CD8-positive, alpha-beta memory T cell (primary cell): Measurements from ENCODE around the gene FMNL2. TPM values are rescaled to one million over a fixed set of nuclear protein-coding genes. Genes with fewer than 3 reads are reported as not detected.

Experiments used
- CTCF ChIA-PET: fragments of 350-600 bp; sonication (Branson Sonifier 250); formaldehyde crosslinking; loops from one replicate; lab custom pipeline; 2021; ENCODE audit warnings: antibody characterized with exemption; lab: Charles Lee
- POLR2A ChIA-PET: fragments of 350-600 bp; sonication (Branson Sonifier 250); formaldehyde crosslinking; loops from one replicate; lab custom pipeline; 2021; ENCODE audit warnings: antibody characterized with exemption; lab: Charles Lee
- DNase-seq, 5 donors: peaks; one replicate each; pipeline versions ENCODE4 v3.0.0 to v3.0.0-alpha.2; 2020 to 2022; ENCODE audit warnings: mixed read lengths in 1 of 5
- H3K27ac ChIP-seq: one replicate; pipeline ENCODE4 v1.7.0; 2013; ENCODE audit warnings: low read depth, mild to moderate bottlenecking, low read length, moderate library complexity
- H3K27me3 ChIP-seq: 2 replicates; pipeline ENCODE4 v1.7.0; 2013; ENCODE audit warnings: low read length, mild to moderate bottlenecking; ENCODE audit not compliant: insufficient read depth, poor library complexity, severe bottlenecking
- H3K36me3 ChIP-seq: 2 replicates; pipeline ENCODE4 v1.7.0; 2013; ENCODE audit warnings: mild to moderate bottlenecking, low read length, moderate library complexity; ENCODE audit not compliant: insufficient read depth
- H3K4me1 ChIP-seq: 2 replicates; pipeline ENCODE4 v1.7.0; 2013; ENCODE audit warnings: mild to moderate bottlenecking, low read length, moderate library complexity; ENCODE audit not compliant: insufficient read depth
- H3K4me3 ChIP-seq: 2 replicates; pipeline ENCODE4 v1.7.0; 2013; ENCODE audit warnings: mild to moderate bottlenecking, low read length
- H3K9me3 ChIP-seq: 2 replicates; pipeline ENCODE4 v1.7.0; 2013; ENCODE audit warnings: mild to moderate bottlenecking, low read length
- H3K27ac Mint-ChIP-seq, 8 donors: one replicate each; pipeline ENCODE4 v1.8.0; 2020 to 2021; ENCODE audit warnings: mixed read lengths in 8 of 8, mild to moderate bottlenecking in 6 of 8, inconsistent platforms in 3 of 8, moderate library complexity in 3 of 8
- H3K27me3 Mint-ChIP-seq, 2 donors: one replicate each; pipeline ENCODE4 v1.8.0; 2020 to 2021; ENCODE audit warnings: mixed read lengths in 2 of 2, mild to moderate bottlenecking in 1 of 2, moderate library complexity in 1 of 2
- H3K36me3 Mint-ChIP-seq, 3 donors: one replicate each; pipeline ENCODE4 v1.8.0; 2020 to 2021; ENCODE audit warnings: mixed read lengths in 3 of 3, inconsistent platforms in 1 of 3, mild to moderate bottlenecking in 1 of 3
- H3K4me1 Mint-ChIP-seq, 3 donors: one replicate each; pipeline ENCODE4 v1.8.0; 2020 to 2021; ENCODE audit warnings: mixed read lengths in 3 of 3, inconsistent platforms in 1 of 3, mild to moderate bottlenecking in 1 of 3
- H3K4me3 Mint-ChIP-seq, 7 donors: one replicate each; pipeline ENCODE4 v1.8.0; 2020 to 2021; ENCODE audit warnings: mixed read lengths in 7 of 7, mild to moderate bottlenecking in 6 of 7, moderate library complexity in 4 of 7, inconsistent platforms in 2 of 7
- H3K9me3 Mint-ChIP-seq, 5 donors: one replicate each; pipeline ENCODE4 v1.8.0; 2020 to 2022; ENCODE audit warnings: mixed read lengths in 5 of 5, mild to moderate bottlenecking in 3 of 5, moderate library complexity in 2 of 5, inconsistent platforms in 1 of 5
- polyA plus RNA-seq: library from polyadenylated mRNA; unstranded; fragments of 300-500 nt; fragmentation: Illumina TruSeq; gene quantifications from one replicate; pipeline ENCODE4 v1.2.3, GENCODE V29; 2021
- total RNA-seq, 2 experiments: library from RNA; stranded (reverse); gene quantifications; one replicate each; pipeline ENCODE4 v1.2.3, GENCODE V29; 2021

FMNL2 gene
- total and polyA plus RNA-seq, 3 experiments from 2014 or later: 0.05 to 0.59 (median 0.58) TPM

DNA sequence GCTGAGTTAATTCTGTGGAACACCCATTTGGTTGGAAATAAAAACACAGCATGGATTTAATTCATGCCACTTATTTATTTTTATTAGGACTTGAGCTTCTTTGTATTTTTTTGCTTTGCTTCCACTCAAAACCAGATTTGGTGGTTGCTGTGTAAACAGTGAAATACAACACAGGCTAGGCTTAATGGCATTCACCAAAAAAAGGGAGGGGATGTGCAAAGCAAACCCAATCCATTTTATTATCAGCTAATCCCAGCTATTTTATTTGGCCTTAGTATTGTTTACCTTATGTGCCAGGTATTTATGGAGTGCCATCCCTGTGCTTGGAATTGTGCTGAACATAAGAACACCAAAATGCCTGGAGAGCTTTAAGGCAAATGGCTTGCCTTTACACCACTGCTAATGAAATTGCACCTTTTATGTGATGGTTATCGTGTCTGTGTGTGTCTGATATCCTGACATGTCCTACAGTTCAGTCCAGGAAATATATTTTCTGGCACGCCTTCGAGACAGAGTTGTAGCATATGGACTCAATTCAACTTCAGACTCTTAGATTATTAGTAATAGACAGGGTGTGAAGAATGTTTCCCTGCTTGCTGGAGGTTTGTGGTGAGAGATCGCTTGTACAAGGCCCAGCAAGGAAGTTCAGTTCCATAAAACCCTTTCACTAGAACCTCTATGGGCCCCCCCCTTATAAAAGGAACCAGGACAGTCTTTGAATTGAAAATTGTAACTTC is 282.6 kb downstream of the FMNL2 start:
- no peak for DNase-seq
- no peaks in the 10 kb centered on the region for H3K9me3 ChIP-seq
- H3K27ac Mint-ChIP-seq: no peak overlapping the region
- no peak overlapping the region for H3K27ac ChIP-seq
- no peak overlapping the region for H3K4me3 Mint-ChIP-seq
- H3K4me1 ChIP-seq: no peaks in the 10 kb centered on the region
- H3K27me3 Mint-ChIP-seq: peaks cover 7 to 24% of the 10 kb centered on the region in 2 donors
- ChIA-PET CTCF (no interaction called here), POLR2A (no interaction called here)
- no peaks in the 10 kb centered on the region for H3K27me3 ChIP-seq
- no peaks in the 10 kb centered on the region for H3K36me3 ChIP-seq
- no peaks in the 10 kb centered on the region for H3K9me3 Mint-ChIP-seq
- H3K4me3 ChIP-seq: no peak overlapping the region
- no peaks in the 10 kb centered on the region for H3K36me3 Mint-ChIP-seq
- H3K4me1 Mint-ChIP-seq: peaks cover 0 to 5% (median 3%) of the 10 kb centered on the region in 3 donors

DNA sequence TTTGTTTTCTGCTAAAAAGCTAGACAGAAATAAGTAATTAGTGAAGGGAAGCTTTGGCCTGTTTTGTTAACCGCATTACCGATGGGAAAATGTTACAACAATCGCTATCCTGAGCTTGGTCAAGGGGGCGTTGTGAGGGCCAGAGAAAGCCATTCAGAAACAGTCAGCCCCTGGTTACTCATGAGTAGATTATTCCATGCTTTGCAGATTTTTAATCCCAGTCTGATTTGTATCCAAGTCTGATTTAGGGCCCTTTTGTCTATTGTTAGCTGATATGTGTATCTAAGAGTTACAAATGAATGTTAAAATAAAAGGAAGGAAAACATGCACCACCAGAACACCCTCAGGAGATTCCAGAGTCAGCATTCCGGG is 283.2 kb downstream of the FMNL2 start:
- no peak overlapping the region for H3K4me3 ChIP-seq
- no peak for DNase-seq
- Mint-ChIP-seq H3K9me3 (no peaks in the 10 kb centered on the region), H3K36me3 (no peaks in the 10 kb centered on the region), H3K27me3 (peaks cover 8 to 21% of the 10 kb centered on the region in 2 donors), H3K4me3 (no peak overlapping the region), H3K27ac (no peak overlapping the region), H3K4me1 (no peaks in the 10 kb centered on the region)
- no peaks in the 10 kb centered on the region for H3K36me3 ChIP-seq
- CTCF ChIA-PET: no interaction called here
- no peaks in the 10 kb centered on the region for H3K4me1 ChIP-seq
- H3K27ac ChIP-seq: no peak overlapping the region
- H3K27me3 ChIP-seq: no peaks in the 10 kb centered on the region
- H3K9me3 ChIP-seq: no peaks in the 10 kb centered on the region
- POLR2A ChIA-PET: no interaction called here

DNA sequence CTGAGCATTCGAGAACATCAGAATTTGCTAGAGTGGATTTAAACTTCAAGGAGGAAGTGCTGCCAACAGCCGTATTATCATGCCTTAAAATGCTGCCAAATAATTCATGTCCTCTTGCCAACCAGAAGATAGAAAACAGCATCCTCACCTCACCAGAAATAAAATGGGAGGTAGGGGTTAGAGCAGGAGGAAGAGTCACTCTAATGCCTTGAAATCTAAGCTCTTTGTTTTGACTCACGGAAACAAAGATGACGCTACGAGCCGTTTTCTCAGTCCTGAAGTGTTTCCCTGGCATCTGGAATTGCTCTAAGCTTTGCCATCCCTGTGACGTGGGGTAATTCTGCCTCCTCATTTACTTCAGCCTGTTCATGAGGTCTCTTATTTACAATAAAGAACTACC is 285.2 kb downstream of the FMNL2 start:
- Mint-ChIP-seq H3K27me3 (peaks cover 8 to 27% of the 10 kb centered on the region in 2 donors), H3K27ac (no peak overlapping the region), H3K4me1 (no peaks in the 10 kb centered on the region), H3K36me3 (no peaks in the 10 kb centered on the region), H3K9me3 (no peaks in the 10 kb centered on the region), H3K4me3 (no peak overlapping the region)
- Histone ChIP-seq H3K27me3 (no peaks in the 10 kb centered on the region), H3K4me1 (no peaks in the 10 kb centered on the region), H3K4me3 (no peak overlapping the region), H3K27ac (no peak overlapping the region), H3K36me3 (no peaks in the 10 kb centered on the region), H3K9me3 (no peaks in the 10 kb centered on the region)
- ChIA-PET POLR2A (no interaction called here), CTCF (no interaction called here)
- DNase-seq: no peak

DNA sequence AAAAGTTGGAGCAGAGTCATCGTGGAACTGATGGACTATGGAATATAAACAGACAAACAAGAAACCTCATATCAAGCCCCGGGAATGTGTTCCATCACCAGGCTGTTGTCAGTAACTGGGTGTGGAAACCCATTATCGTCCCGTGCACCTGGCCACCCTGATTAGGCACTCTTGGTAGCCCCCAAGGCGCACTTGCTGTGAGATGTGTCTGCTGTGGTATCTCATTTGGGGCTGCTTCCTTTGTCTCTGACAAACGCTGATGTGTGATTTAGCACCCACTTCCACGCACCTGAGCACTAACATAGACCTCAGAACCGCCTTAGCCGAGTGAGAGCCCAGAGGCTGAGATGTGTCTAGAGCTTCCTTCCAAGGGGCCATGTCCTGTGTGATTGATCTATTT is 286.0 kb downstream of the FMNL2 start:
- Histone ChIP-seq H3K4me3 (no peak overlapping the region), H3K27me3 (no peaks in the 10 kb centered on the region), H3K9me3 (no peaks in the 10 kb centered on the region), H3K36me3 (no peaks in the 10 kb centered on the region), H3K27ac (no peak overlapping the region), H3K4me1 (no peaks in the 10 kb centered on the region)
- H3K9me3 Mint-ChIP-seq: no peaks in the 10 kb centered on the region
- H3K27ac Mint-ChIP-seq: no peak overlapping the region
- ChIA-PET CTCF (interaction anchor here (1.0 kb wide), 1 partner anchor 10 kb away, joined by 6 read pairs; no protein-coding TSS in a partner anchor), POLR2A (no interaction called here)
- H3K27me3 Mint-ChIP-seq: peaks cover 8 to 33% of the 10 kb centered on the region in 2 donors
- no peak for DNase-seq
- H3K4me3 Mint-ChIP-seq: no peak overlapping the region
- H3K36me3 Mint-ChIP-seq: peaks cover 0 to 2% (median 0%) of the 10 kb centered on the region in 3 donors
- no peaks in the 10 kb centered on the region for H3K4me1 Mint-ChIP-seq

DNA sequence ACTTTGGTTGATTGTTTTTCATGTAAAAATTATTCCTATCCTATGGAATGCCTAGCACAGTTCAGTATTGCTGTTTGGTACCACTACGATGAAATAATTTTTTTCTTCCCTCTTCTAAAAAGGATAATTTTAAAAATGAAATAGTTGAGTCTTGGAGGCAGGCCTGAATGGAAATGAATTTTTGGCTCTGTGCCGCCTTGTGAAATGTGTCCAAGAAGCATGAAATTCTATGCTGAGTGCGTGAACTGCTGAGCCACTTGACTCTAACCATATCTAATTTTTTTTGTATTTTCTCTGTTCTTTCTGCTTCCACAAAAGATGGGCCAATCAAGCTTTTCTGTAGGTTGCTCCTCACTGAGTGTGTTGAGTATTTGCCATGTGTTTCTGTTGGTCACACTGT is 287.2 kb downstream of the FMNL2 start:
- Histone ChIP-seq H3K27ac (no peak overlapping the region), H3K4me1 (no peaks in the 10 kb centered on the region), H3K27me3 (no peaks in the 10 kb centered on the region), H3K4me3 (no peak overlapping the region), H3K9me3 (no peaks in the 10 kb centered on the region), H3K36me3 (no peaks in the 10 kb centered on the region)
- ChIA-PET POLR2A (no interaction called here), CTCF (no interaction called here)
- Mint-ChIP-seq H3K4me1 (no peaks in the 10 kb centered on the region), H3K27ac (no peak overlapping the region), H3K36me3 (peaks cover 0 to 2% (median 0%) of the 10 kb centered on the region in 3 donors), H3K4me3 (no peak overlapping the region), H3K9me3 (no peaks in the 10 kb centered on the region), H3K27me3 (peaks cover 7 to 39% of the 10 kb centered on the region in 2 donors)
- DNase-seq: no peak

DNA sequence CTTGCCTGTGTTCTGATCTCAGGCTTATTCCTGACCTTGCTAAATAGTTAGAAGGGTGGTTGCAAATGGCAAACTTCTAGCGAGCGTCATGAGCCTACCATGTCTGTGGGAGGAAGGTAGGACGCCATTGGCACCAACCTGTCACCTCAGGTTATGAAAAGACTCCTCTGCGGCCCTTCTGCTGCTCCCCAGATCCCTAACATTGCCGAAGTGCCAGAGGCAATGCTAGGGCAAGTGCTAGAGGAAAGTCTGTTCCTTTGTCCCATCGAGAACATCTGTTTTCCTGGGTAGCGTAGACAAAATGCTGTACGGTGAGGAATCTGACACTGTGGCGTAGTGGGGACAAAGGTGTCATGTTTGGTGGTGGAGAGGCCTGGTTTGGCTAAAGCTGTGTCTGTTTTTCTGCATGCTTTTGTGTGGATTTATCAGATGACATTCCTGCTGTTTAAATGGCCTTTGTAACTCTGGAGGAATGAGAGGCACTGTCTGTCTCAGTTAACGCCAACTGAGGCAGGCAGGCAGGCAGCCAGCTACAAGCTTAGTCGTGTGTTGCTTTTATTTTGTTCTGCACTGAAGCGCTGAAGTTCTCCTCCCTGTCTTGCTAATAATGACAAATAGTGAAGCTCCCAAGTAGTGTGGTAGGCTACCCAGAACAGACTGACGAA is 288.2 kb downstream of the FMNL2 start:
- Mint-ChIP-seq H3K36me3 (peaks cover 0 to 2% (median 0%) of the 10 kb centered on the region in 3 donors), H3K27ac (no peak overlapping the region), H3K27me3 (peaks cover 7 to 39% of the 10 kb centered on the region in 2 donors), H3K4me3 (no peak overlapping the region), H3K4me1 (no peaks in the 10 kb centered on the region), H3K9me3 (no peaks in the 10 kb centered on the region)
- no peak overlapping the region for H3K4me3 ChIP-seq
- H3K27me3 ChIP-seq: no peaks in the 10 kb centered on the region
- H3K4me1 ChIP-seq: no peaks in the 10 kb centered on the region
- ChIA-PET CTCF (no interaction called here), POLR2A (no interaction called here)
- no peaks in the 10 kb centered on the region for H3K36me3 ChIP-seq
- no peak overlapping the region for H3K27ac ChIP-seq
- no peaks in the 10 kb centered on the region for H3K9me3 ChIP-seq
- DNase-seq: no peak

DNA sequence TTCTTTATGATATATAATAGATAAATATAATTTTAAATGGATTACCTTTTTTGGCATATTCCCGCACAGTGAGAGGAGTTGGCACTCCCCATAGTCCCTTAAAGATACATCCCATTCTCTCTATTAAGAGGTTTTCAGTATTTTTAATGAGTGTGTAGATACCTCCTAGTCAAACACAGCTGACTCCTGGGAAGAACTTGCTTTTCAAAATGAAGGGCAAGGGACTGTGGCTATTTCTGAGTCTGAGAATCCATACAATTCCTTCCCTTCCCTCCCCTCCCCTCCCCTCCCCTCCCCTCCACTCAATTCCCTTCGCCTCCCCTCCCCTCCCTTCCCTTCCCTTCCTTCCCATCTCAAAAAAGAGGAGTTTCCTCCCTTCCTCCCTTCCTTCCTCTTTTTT is 288.8 kb downstream of the FMNL2 start:
- no peak for DNase-seq
- Mint-ChIP-seq H3K36me3 (peaks cover 0 to 2% (median 0%) of the 10 kb centered on the region in 3 donors), H3K27me3 (peaks cover 6 to 39% of the 10 kb centered on the region in 2 donors), H3K27ac (no peak overlapping the region), H3K4me1 (no peaks in the 10 kb centered on the region), H3K4me3 (no peak overlapping the region), H3K9me3 (no peaks in the 10 kb centered on the region)
- no peak overlapping the region for H3K4me3 ChIP-seq
- H3K4me1 ChIP-seq: no peaks in the 10 kb centered on the region
- no peaks in the 10 kb centered on the region for H3K36me3 ChIP-seq
- no peaks in the 10 kb centered on the region for H3K27me3 ChIP-seq
- ChIA-PET CTCF (no interaction called here), POLR2A (no interaction called here)
- H3K9me3 ChIP-seq: no peaks in the 10 kb centered on the region
- no peak overlapping the region for H3K27ac ChIP-seq

DNA sequence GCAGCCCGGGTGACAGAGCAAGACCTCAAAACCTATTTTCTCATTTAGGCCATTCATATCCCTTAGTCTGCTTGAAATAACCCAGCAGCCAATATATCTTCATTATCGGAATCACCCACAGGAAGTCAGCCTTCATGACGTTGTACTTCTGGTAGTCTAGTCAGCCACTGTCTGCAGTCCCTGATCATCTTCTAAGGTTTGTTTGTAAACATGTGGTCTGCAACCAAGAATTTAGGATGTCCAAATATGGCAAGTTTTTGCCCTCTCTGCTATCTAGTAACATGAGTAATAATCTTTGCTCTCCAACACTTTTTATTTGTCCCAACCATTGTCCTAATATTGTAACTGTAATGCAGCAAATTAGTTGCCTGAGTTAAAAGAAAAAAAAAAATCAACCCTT is 289.8 kb downstream of the FMNL2 start:
- H3K9me3 Mint-ChIP-seq: no peaks in the 10 kb centered on the region
- H3K4me1 Mint-ChIP-seq: peaks cover 0 to 6% (median 0%) of the 10 kb centered on the region in 3 donors
- CTCF ChIA-PET: interaction anchor here (2.2 kb wide), 1 partner anchor 11 kb away, joined by 9 read pairs; no protein-coding TSS in a partner anchor
- POLR2A ChIA-PET: no interaction called here
- no peak overlapping the region for H3K27ac Mint-ChIP-seq
- no peak overlapping the region for H3K4me3 ChIP-seq
- no peaks in the 10 kb centered on the region for H3K27me3 ChIP-seq
- peaks cover 0 to 2% (median 0%) of the 10 kb centered on the region in 3 donors for H3K36me3 Mint-ChIP-seq
- H3K9me3 ChIP-seq: no peaks in the 10 kb centered on the region
- H3K27ac ChIP-seq: no peak overlapping the region
- no peak for DNase-seq
- no peaks in the 10 kb centered on the region for H3K4me1 ChIP-seq
- H3K4me3 Mint-ChIP-seq: no peak overlapping the region
- no peaks in the 10 kb centered on the region for H3K36me3 ChIP-seq
- H3K27me3 Mint-ChIP-seq: peaks cover 5 to 34% of the 10 kb centered on the region in 2 donors
